HAP-1 (cell line): Measurements from ENCODE around the gene CRYL1.

Experiments used
- DNase-seq, 2 experiments: peaks; one replicate each; pipeline ENCODE4 v3.0.0-alpha.2; 2016 to 2020; ENCODE audit warnings: low spot score in 2 of 2
- H3K27me3 ChIP-seq: fragments of 250-450 bp; sonication (Bioruptor Pico); 2 replicates; pipeline ENCODE4 v1.5.1; 2020; ENCODE audit warnings: low read depth, mild to moderate bottlenecking, moderate library complexity
- H3K36me3 ChIP-seq: fragments of 250-450 bp; sonication (Bioruptor Pico); replicated peaks from 2 replicates; pipeline ENCODE4 v1.5.1; 2020; ENCODE audit warnings: mild to moderate bottlenecking
- H3K4me1 ChIP-seq: fragments of 250-450 bp; sonication (Bioruptor Pico); 2 replicates; pipeline ENCODE4 v1.5.1; 2020; ENCODE audit warnings: mild to moderate bottlenecking
- H3K4me3 ChIP-seq: fragments of 250-450 bp; sonication (Bioruptor Pico); 2 replicates; pipeline ENCODE4 v1.5.1; 2020; ENCODE audit warnings: mild to moderate bottlenecking, moderate library complexity
- H3K9me3 ChIP-seq: fragments of 250-450 bp; sonication (Bioruptor Pico); 2 replicates; pipeline ENCODE4 v1.5.1; 2020; ENCODE audit warnings: mild to moderate bottlenecking, moderate library complexity
- in situ Hi-C: fragments of 300-500 bp; cut with MboI; formaldehyde crosslinking; loops from 3 replicates; pipeline ENCODE4 v1.14.3; 2020; ENCODE audit warnings: low sequenced_read_pairs, inconsistent platforms, mixed read lengths

CRYL1 gene

DNA sequence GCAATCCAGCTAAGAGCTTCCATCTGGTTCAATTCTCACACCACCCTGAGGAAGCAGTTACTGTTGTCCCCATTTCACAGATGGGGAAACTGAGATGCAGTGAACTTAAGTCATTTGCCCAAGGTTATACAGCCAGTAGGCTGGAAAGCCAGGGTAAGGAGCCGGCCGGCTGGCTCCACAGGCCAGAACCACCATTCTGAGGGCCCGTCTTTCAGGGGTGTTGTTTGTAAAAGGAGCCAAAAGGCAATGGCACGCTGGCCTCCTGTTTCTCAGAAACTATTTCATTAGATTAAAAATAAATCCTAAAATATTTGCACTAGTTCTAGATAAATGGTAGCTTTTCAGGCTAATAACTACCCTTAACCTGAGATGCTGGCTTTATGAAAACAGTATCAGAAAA, 114.9 kb downstream of the CRYL1 start:
- DNase-seq: no peak
- no peaks in the 10 kb centered on the region for H3K27me3 ChIP-seq
- in situ Hi-C loops: no loop called here

DNA sequence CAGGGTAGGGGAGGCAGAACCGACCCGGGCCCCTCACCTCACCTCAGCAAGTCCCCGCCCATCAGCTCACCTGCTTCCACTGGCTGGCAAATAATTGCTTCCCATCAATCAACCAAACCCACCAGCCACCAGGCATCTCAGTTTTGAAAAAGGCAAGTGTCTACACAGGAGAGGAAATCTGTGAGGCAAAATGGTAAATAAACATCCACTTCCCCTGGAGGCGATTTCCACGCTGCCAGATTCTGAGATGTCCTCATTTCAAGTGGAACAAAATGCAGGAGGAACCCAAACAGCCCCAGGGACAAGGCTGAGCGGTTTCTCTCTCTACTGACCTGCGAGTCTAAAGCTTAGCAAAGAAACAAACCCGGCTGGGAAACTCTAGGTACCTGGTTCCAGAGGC, 117.5 kb downstream of the CRYL1 start:
- no peaks in the 10 kb centered on the region for H3K9me3 ChIP-seq
- in situ Hi-C loops: no loop called here
- H3K27me3 ChIP-seq: no peaks in the 10 kb centered on the region
- H3K4me3 ChIP-seq: no peak overlapping the region
- no peaks in the 10 kb centered on the region for H3K4me1 ChIP-seq
- no peak for DNase-seq
- no peaks in the 10 kb centered on the region for H3K36me3 ChIP-seq

More for the DNA sequence above, 114.9 kb downstream of the CRYL1 start:
- H3K9me3 ChIP-seq: no peaks in the 10 kb centered on the region
- no peak overlapping the region for H3K4me3 ChIP-seq
- H3K4me1 ChIP-seq: no peaks in the 10 kb centered on the region
- no peaks in the 10 kb centered on the region for H3K36me3 ChIP-seq

DNA sequence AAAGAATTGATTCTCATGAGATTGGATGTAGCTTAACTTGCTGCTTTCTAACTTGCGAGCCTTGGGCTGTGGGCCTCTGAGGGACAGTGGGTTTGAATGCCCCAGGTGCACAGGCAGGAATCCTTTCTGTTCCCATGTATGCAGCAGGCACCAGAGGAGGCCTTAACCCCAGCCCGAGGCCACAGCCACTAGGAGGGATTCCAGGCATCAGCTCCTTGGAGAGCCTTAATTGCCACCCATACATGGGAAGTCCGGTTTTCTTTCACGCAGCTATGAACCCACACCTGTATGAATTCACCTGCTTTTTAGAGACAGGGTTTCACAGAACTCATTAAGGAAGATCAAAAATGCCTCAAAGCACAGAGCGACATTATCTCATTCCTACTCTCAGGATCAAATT, 117.9 kb downstream of the CRYL1 start:
- H3K36me3 ChIP-seq: no peaks in the 10 kb centered on the region
- H3K9me3 ChIP-seq: no peaks in the 10 kb centered on the region
- in situ Hi-C loops: no loop called here
- H3K4me3 ChIP-seq: no peak overlapping the region
- H3K4me1 ChIP-seq: no peaks in the 10 kb centered on the region
- no peak for DNase-seq
- H3K27me3 ChIP-seq: no peaks in the 10 kb centered on the region

DNA sequence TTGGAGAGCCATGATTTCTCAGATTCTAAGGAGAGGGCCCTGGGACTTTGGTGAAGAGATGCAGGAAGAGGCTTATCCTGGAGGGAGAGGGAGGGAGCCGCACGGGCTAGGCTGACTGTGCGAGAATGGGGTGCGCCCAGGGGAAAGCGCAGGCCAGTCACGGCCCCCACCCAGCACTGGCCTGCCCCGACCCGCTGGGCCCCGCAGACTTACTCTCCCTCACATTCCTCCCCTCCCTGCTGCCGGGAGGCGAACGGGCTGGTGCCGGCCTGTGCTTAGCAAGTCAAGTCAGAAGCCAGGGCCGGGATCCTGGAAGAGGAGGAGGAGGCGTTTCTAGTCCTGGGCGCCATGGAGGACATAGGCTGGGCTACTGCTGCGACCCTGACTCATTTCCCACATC, 120.0 kb downstream of the CRYL1 start:
- in situ Hi-C loops: no loop called here

DNA sequence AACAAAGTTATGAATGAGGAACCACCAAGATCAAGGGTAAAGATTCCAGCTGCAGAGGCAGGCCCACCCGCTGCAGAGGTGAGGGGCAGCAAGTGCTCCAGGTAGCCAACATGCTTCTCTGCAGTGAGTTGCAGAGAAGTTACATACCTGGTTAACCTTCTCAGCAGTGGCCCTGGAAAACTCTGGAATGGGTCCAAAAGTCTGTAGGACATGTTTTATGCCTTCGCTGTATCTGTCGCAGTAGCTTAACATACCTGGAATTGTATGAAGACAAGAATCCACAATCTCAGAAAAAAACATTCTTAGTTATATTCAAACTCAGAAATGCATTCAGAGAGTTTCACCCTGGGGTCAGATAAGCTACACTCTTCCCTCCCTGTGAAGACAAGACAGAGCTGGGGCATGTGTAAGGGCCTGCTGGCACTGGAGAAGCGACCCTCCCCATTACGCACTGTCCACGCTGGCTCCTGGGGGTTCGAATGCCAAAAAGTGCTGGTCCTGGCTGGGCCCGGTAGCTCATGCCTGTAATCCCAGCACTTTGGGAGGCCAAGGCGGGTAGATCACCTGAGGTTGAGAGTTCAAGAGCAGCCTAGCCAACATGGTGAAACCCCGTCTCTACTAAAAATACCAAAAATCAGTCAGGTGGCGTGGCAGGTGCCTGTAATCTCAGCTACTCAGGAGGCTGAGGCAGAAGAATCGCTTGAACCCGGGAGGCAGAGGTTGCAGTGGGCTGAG, 121.0 kb downstream of the CRYL1 start:
- in situ Hi-C loops: no loop called here
- Histone ChIP-seq H3K36me3 (no peaks in the 10 kb centered on the region), H3K27me3 (no peaks in the 10 kb centered on the region), H3K4me3 (no peak overlapping the region), H3K4me1 (no peaks in the 10 kb centered on the region), H3K9me3 (no peaks in the 10 kb centered on the region)
- DNase-seq: no peak

More for the DNA sequence above, 120.0 kb downstream of the CRYL1 start:
- Histone ChIP-seq H3K36me3 (no peaks in the 10 kb centered on the region), H3K27me3 (no peaks in the 10 kb centered on the region), H3K4me3 (no peak overlapping the region), H3K4me1 (no peaks in the 10 kb centered on the region), H3K9me3 (no peaks in the 10 kb centered on the region)
- DNase-seq: no peak

DNA sequence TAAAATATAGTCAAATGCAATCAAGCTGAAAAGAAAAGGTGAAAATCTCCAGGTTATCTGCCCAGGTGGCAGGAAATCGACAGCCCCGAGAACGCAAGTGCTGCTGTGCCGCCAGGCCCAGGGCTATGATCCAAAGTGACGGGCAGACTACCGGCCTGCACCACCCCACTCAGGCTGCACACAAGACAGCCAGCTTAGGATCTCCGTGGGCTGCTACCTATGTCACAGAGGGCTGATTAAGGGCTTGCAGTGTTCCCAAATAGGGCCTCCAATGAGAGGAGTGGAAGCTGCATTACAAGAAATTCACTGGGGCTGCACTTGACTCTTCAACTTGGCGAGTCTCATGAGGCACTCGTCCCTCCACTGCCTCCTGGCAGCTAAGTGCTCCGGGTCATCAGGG, 121.8 kb downstream of the CRYL1 start:
- Histone ChIP-seq H3K27me3 (no peaks in the 10 kb centered on the region), H3K4me1 (no peaks in the 10 kb centered on the region), H3K4me3 (no peak overlapping the region), H3K36me3 (no peaks in the 10 kb centered on the region), H3K9me3 (no peaks in the 10 kb centered on the region)
- in situ Hi-C loops: no loop called here
- no peak for DNase-seq

DNA sequence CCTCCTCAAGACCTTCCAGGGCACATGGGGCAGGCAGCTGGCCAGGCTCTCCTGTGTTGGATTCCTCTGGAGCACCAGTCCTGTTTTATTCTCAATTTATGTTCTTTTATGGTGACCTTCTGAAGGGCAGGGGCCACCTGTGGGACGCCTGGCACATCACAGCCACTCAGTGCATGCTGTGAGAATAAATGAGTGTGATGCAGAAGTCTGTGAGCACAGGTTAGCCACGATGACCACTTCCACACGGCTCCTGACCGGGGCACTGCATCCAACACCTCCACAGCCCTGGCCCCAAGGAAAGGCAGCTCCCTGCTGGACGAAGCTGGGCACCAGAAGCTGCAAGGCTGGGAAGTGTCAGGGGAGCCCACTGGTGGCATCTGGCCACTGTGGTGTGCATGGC, 122.8 kb downstream of the CRYL1 start:
- Histone ChIP-seq H3K36me3 (no peaks in the 10 kb centered on the region), H3K4me1 (no peaks in the 10 kb centered on the region), H3K9me3 (no peaks in the 10 kb centered on the region), H3K27me3 (no peaks in the 10 kb centered on the region), H3K4me3 (no peak overlapping the region)
- in situ Hi-C loops: no loop called here
- no peak for DNase-seq

DNA sequence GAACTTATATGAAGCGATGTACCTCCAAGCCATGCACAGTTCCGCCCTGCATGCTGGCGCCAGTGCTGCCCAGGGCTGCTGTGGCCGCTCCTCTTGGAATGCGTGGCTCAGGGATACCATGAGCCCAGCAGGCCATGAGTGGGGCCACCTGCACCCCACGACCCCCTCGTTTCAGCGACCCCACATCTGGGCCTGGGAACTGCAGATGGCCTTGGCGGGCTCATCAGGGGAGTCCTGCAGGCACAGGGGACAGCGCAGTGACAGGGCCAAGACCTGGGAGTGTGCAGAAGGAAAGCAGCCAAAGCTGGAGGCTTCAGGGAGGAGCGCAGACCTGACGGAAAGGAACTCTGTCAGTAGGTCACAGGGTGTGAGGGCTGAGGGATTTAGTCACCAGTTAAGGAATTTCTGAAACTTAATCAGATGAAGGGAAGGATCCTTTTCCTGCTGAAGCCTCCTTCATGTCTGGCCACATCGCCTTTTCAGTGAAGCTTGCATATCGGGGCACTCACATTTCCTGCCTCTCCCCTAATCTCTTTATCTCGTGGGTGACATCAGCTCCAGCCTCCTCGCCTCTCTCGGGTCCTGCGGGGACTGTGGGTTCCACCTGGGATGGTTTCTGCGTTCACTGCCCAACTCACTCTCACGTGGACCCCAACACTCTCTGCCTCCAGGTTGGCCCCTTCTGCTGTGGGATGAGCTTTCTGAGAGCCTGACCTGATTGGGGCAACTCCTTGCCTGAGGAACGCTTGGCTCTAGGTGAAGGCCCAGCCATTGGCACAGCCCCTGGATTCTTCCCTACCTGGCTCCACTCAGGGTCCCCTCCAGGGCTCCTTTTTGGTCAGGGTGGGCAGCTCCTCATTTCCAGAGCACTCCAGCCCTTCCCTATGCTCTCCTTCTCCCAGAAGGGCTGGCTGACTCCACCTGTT, 123.5 kb downstream of the CRYL1 start:
- Histone ChIP-seq H3K36me3 (no peaks in the 10 kb centered on the region), H3K27me3 (no peaks in the 10 kb centered on the region), H3K4me3 (no peak overlapping the region), H3K4me1 (no peaks in the 10 kb centered on the region), H3K9me3 (no peaks in the 10 kb centered on the region)
- no peak for DNase-seq
- in situ Hi-C loops: no loop called here

DNA sequence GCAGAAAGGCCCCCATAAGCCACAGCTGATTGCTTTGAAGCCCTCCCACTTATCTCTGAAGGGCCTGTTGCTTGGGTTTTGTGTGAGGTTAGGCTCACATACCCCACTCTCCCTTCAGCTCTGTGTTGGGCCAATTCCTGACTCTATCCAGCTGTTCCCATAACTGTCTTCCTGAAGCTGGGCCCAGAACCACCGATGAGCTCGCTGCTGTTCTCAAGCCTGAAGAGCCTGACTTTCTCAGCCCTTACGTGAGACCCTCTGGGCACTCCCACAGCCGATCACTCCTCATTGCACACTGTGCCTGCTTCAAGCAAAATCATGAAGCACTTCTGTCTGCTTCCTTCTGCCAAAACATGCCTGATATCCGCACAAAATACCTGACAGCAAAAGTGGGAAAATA, 124.1 kb downstream of the CRYL1 start:
- H3K4me1 ChIP-seq: no peaks in the 10 kb centered on the region
- no peak for DNase-seq
- in situ Hi-C loops: no loop called here
- H3K36me3 ChIP-seq: no peaks in the 10 kb centered on the region
- no peaks in the 10 kb centered on the region for H3K27me3 ChIP-seq
- H3K4me3 ChIP-seq: no peak overlapping the region
- H3K9me3 ChIP-seq: no peaks in the 10 kb centered on the region; the same call in 1 of the 2 replicates

DNA sequence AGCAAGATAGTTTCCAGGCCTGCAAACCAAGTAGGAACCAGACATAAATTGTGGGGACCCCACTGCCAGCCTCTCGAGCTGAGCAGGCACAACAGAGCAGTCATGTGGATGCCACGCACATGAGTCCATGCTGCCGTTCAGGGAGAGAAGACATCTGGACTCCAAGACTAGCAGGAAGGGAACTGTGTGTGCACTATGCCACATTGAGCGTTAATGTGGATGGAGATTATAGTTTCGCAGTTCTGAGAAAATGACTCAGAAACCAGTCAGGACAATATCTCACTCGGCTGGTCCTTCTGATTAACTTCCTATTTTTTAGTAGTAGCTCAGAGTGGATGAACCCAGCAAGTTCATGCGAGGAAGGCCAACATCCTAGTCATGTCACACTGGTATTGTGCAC, 124.9 kb downstream of the CRYL1 start:
- in situ Hi-C loops: no loop called here
- Histone ChIP-seq H3K4me1 (no peaks in the 10 kb centered on the region), H3K27me3 (no peaks in the 10 kb centered on the region), H3K4me3 (no peak overlapping the region), H3K9me3 (no peaks in the 10 kb centered on the region; the same call in 1 of the 2 replicates), H3K36me3 (no peaks in the 10 kb centered on the region)
- DNase-seq: no peak

DNA sequence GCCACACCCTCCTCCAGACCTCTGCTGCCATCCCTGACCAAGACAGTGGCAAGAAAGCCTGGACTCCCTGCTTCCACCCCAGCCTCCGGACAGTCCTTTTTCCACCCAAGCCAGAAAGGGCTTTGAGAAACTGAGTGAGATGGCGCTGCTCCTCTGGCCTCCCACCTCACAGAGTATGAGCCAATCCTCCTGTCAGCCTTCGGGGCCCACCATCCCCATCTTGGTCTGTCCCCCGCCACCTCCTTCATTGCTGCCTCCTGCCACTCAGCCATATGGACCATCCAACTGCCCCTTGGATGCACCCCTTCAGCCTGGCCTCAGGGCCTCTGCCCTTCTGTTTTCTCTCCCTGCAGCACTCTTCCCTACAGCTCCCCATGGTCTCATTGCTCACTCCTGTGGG, 125.7 kb downstream of the CRYL1 start:
- Histone ChIP-seq H3K4me3 (no peak overlapping the region), H3K9me3 (no peaks in the 10 kb centered on the region; the same call in 1 of the 2 replicates), H3K27me3 (no peaks in the 10 kb centered on the region), H3K36me3 (no peaks in the 10 kb centered on the region), H3K4me1 (no peaks in the 10 kb centered on the region)
- in situ Hi-C loops: no loop called here
- no peak for DNase-seq

DNA sequence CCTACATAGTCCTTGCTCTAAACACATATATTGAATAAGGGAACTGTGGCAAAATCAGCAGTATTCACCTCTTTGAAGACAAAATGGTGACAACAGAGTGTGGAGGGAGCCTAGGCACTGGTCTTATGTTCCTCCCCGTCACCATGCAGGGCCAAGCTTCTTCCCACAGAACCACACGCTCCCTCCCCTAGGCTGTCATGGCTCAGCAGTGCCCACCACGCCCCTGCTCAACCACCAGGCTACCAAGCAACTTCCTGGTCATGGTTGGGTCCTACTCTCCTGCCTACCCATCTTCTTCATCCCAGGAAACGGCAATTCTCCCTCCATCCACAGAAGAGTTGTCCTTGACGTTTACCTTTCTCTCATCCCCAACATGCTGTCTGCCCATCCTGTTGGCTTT, 126.1 kb downstream of the CRYL1 start:
- in situ Hi-C loops: no loop called here
- no peaks in the 10 kb centered on the region for H3K4me1 ChIP-seq
- H3K27me3 ChIP-seq: no peaks in the 10 kb centered on the region
- H3K4me3 ChIP-seq: no peak overlapping the region
- H3K36me3 ChIP-seq: no peaks in the 10 kb centered on the region
- H3K9me3 ChIP-seq: no peaks in the 10 kb centered on the region; the same call in 1 of the 2 replicates
- DNase-seq: no peak

DNA sequence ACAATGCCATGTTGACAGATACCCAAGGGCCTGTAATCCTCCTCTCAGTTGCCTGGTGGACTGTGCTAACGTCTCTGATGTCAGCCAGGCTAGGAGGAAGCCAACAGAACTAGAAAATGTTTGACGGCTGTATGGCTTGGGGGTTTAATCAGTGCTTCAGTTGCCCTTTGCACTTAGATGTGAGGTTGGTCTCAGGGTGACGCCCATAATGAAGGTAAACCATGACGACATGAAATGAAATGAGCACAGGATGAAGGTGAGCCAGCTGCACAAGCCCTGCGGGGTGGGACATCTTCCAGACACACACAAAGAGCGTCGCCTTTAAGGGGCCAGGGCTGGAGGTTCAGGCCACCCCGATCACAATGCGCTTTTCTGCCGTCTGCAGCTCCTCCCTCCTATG, 127.2 kb downstream of the CRYL1 start:
- DNase-seq: no peak
- H3K4me3 ChIP-seq: no peak overlapping the region
- in situ Hi-C loops: no loop called here

DNA sequence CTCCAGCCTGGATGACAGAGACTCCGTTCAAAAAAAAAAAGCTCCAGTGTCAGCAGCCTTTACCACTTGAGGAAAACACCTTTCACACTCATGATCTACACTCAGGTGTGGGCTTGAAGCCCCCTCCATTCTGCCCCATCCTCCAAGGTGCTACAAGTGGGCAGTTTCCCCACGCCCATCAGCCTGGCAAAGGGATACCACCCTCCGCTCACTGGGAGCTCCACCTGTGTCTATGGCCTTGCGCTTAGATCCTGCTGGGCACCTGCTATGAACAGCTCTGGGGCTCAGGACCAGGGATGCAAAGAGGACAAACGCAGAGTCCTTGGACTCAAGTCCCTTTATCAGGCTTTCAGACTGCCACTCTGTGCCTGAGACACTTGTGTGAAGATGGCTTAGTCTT, 127.8 kb downstream of the CRYL1 start:
- Histone ChIP-seq H3K36me3 (no peaks in the 10 kb centered on the region), H3K4me1 (no peaks in the 10 kb centered on the region), H3K9me3 (no peaks in the 10 kb centered on the region; the same call in 1 of the 2 replicates), H3K27me3 (no peaks in the 10 kb centered on the region), H3K4me3 (no peak overlapping the region)
- DNase-seq: no peak
- in situ Hi-C loops: no loop called here

More for the DNA sequence above, 127.2 kb downstream of the CRYL1 start:
- Histone ChIP-seq H3K36me3 (no peaks in the 10 kb centered on the region), H3K9me3 (no peaks in the 10 kb centered on the region; the same call in 1 of the 2 replicates), H3K27me3 (no peaks in the 10 kb centered on the region), H3K4me1 (no peaks in the 10 kb centered on the region)
